Endothelial cell of umbilical vein (primary cell): ENCODE data around the gene ATXN1.

Experiments used
- CTCF ChIP-seq, 2 donors: IDR thresholded peaks; 1 replicate in 1 of 2; 2 replicates in 1 of 2; pipeline ENCODE4 v1.5.1; 2011; ENCODE audit warnings: low read length in 2 of 2, mild to moderate bottlenecking in 2 of 2, moderate library complexity in 2 of 2, control low read depth in 1 of 2, inconsistent platforms in 1 of 2, low read depth in 1 of 2; ENCODE audit not compliant: insufficient read depth in 1 of 2; ENCODE audit errors: extremely low read depth in 1 of 2
- FOS ChIP-seq: IDR thresholded peaks from 2 replicates; pipeline ENCODE4 v1.6.1; 2011; ENCODE audit warnings: mild to moderate bottlenecking, low read length, moderate library complexity, borderline replicate concordance; ENCODE audit not compliant: insufficient read depth
- POLR2A ChIP-seq: IDR thresholded peaks from 2 replicates; pipeline ENCODE4 v1.6.1; 2012; ENCODE audit warnings: low read depth, mild to moderate bottlenecking, control low read depth, low read length

GRCh38 chr6:16632101-16632500 is 129.2 kb downstream of the ATXN1 start:
- TF ChIP-seq POLR2A = no peak
- no peak for TF ChIP-seq FOS
- no peak for TF ChIP-seq CTCF (IDR thresholded peaks at IDR 0.05; ENCODE audit: extremely low read depth in 1 of 2, insufficient read depth in 1 of 2, low read depth in 1 of 2, low read length in 2 of 2)
